Nephron progenitor cell (in vitro differentiated cells): ENCODE measurements around the gene WNT11.

Source experiments
- DNase-seq: peaks from one replicate; pipeline ENCODE4 v3.0.0; 2021
- H3K27ac Mint-ChIP-seq: 2 replicates; pipeline ENCODE4 v1.8.0; 2021; ENCODE audit warnings: mild to moderate bottlenecking, moderate library complexity, mixed read lengths
- H3K27me3 Mint-ChIP-seq: 2 replicates; pipeline ENCODE4 v1.8.0; 2021; ENCODE audit warnings: mild to moderate bottlenecking, low read depth, mixed read lengths; ENCODE audit not compliant: poor library complexity
- H3K36me3 Mint-ChIP-seq: 2 replicates; pipeline ENCODE4 v1.8.0; 2021; ENCODE audit warnings: low read depth, mixed read lengths
- H3K4me1 Mint-ChIP-seq: 2 replicates; pipeline ENCODE4 v1.8.0; 2021; ENCODE audit warnings: mixed read lengths
- H3K4me3 Mint-ChIP-seq: 2 replicates; pipeline ENCODE4 v1.8.0; 2021; ENCODE audit warnings: mild to moderate bottlenecking, moderate library complexity, mixed read lengths
- H3K9me3 Mint-ChIP-seq: 2 replicates; pipeline ENCODE4 v1.8.0; 2021; ENCODE audit warnings: mild to moderate bottlenecking, moderate library complexity, mixed read lengths
- CTCF ChIP-seq: fragments of 200-600 bp; sonication (generic); IDR thresholded peaks from 2 replicates; pipeline ENCODE4 v1.5.0; 2021; ENCODE audit warnings: antibody characterized with exemption

WNT11 gene

GRCh38 chr11:76233196-76233921 lies 27.1 kb upstream of the WNT11 start:
- DNase-seq = no peak
- Mint-ChIP-seq H3K9me3 (no peaks in the 10 kb centered on the region), H3K4me3 (peak overlapping the region; percentile 99), H3K27ac (no peak overlapping the region), H3K4me1 (peaks cover 45% of the 10 kb centered on the region), H3K36me3 (no peaks in the 10 kb centered on the region), H3K27me3 (peaks cover 47% of the 10 kb centered on the region)
- TF ChIP-seq CTCF = no peak

- no peak for TF ChIP-seq CTCF
- Mint-ChIP-seq H3K9me3 (no peaks in the 10 kb centered on the region), H3K4me3 (no peak overlapping the region), H3K36me3 (no peaks in the 10 kb centered on the region), H3K27ac (no peak overlapping the region), H3K4me1 (peaks cover 45% of the 10 kb centered on the region), H3K27me3 (peaks cover 41% of the 10 kb centered on the region)
- no peak for DNase-seq
These were observed 25.8 kb upstream of the WNT11 start for GRCh38 chr11:76232026-76232665.

- Mint-ChIP-seq H3K27ac (no peak overlapping the region), H3K9me3 (no peaks in the 10 kb centered on the region), H3K4me1 (peaks cover 45% of the 10 kb centered on the region), H3K4me3 (no peak overlapping the region), H3K36me3 (no peaks in the 10 kb centered on the region), H3K27me3 (peaks cover 35% of the 10 kb centered on the region)
- no peak for DNase-seq
- no peak for TF ChIP-seq CTCF
These were observed 24.9 kb upstream of the WNT11 start for GRCh38 chr11:76231121-76231738.

- H3K27ac Mint-ChIP-seq = no peak overlapping the region
- H3K4me3 Mint-ChIP-seq = no peak overlapping the region
- H3K4me1 Mint-ChIP-seq = peaks cover 50% of the 10 kb centered on the region
- no peak for TF ChIP-seq CTCF
- H3K36me3 Mint-ChIP-seq = no peaks in the 10 kb centered on the region
- H3K9me3 Mint-ChIP-seq = no peaks in the 10 kb centered on the region
- peaks cover 27% of the 10 kb centered on the region for H3K27me3 Mint-ChIP-seq
- no peak for DNase-seq
These were observed 24.1 kb upstream of the WNT11 start for GRCh38 chr11:76230392-76230791.

- no peak for DNase-seq
- H3K4me3 Mint-ChIP-seq = no peak overlapping the region
- H3K27me3 Mint-ChIP-seq = peaks cover 24% of the 10 kb centered on the region
- TF ChIP-seq CTCF = no peak
- H3K36me3 Mint-ChIP-seq = no peaks in the 10 kb centered on the region
- no peak overlapping the region for H3K27ac Mint-ChIP-seq
- peaks cover 56% of the 10 kb centered on the region for H3K4me1 Mint-ChIP-seq
- H3K9me3 Mint-ChIP-seq = no peaks in the 10 kb centered on the region
These were observed 23.5 kb upstream of the WNT11 start for GRCh38 chr11:76229690-76230240.
